HG03520 (cell line): ENCODE measurements around the gene GPR107.
"Not testable (repeated sequence)": the region's sequence is repeated elsewhere in the genome, so short reads cannot be mapped to it uniquely, and the experiment has no call there.

Source experiments
- ATAC-seq: cut with Tn5 transposase; IDR thresholded peaks from one replicate; pipeline ENCODE4 v1.9.1; 2021; ENCODE audit warnings: mild to moderate bottlenecking, moderate library complexity; ENCODE audit not compliant: unreplicated experiment

The GPR107 gene

GRCh38 chr9:130053504-130054324, at the start of gene GPR107:
GPR107 (plus strand) TSS chr9:130053906; CDS start chr9:130053933, 27 bp downstream.
- peak; percentile 67 for ATAC-seq

- no peak for ATAC-seq
Measured at GRCh38 chr9:130003943-130004552, 49.7 kb upstream of the GPR107 start.

- not testable (repeated sequence) for ATAC-seq
Measured at GRCh38 chr9:130006952-130007351, 46.8 kb upstream of the GPR107 start.

- ATAC-seq = no peak
Measured at GRCh38 chr9:130008538-130008937, 45.2 kb upstream of the GPR107 start.

- not testable (repeated sequence) for ATAC-seq
Measured at GRCh38 chr9:130009546-130009945, 44.2 kb upstream of the GPR107 start.

- no peak for ATAC-seq
Measured at GRCh38 chr9:130010151-130010988, 43.3 kb upstream of the GPR107 start.

- ATAC-seq = no peak
Measured at GRCh38 chr9:130013326-130013725, 40.4 kb upstream of the GPR107 start.

GRCh38 chr9:130015353-130016019, 38.2 kb upstream of the GPR107 start:
- no peak for ATAC-seq

GRCh38 chr9:130017076-130017475, 36.6 kb upstream of the GPR107 start:
- no peak for ATAC-seq

GRCh38 chr9:130017510-130017909, 36.2 kb upstream of the GPR107 start:
- not testable (repeated sequence) for ATAC-seq

GRCh38 chr9:130018265-130018664, 35.4 kb upstream of the GPR107 start:
- ATAC-seq = no peak

- no peak for ATAC-seq
Measured at GRCh38 chr9:130020618-130021017, 33.1 kb upstream of the GPR107 start.

- ATAC-seq = no peak
Measured at GRCh38 chr9:130021123-130021522, 32.6 kb upstream of the GPR107 start.

- not testable (repeated sequence) for ATAC-seq
Measured at GRCh38 chr9:130021842-130022241, 31.9 kb upstream of the GPR107 start.

GRCh38 chr9:130022566-130023143, 31.1 kb upstream of the GPR107 start:
- no peak for ATAC-seq

- no peak for ATAC-seq
Measured at GRCh38 chr9:130023144-130023787, 30.4 kb upstream of the GPR107 start.

GRCh38 chr9:130023994-130024596, 29.6 kb upstream of the GPR107 start:
- no peak for ATAC-seq

GRCh38 chr9:130024597-130024994, 29.1 kb upstream of the GPR107 start:
- ATAC-seq = no peak

GRCh38 chr9:130026583-130027340, 26.9 kb upstream of the GPR107 start:
- ATAC-seq = no peak
